ENCODE data around the gene CDX2.

- TF ChIP-seq POLR2A (IDR thresholded peaks at IDR 0.05; ENCODE audit: low read depth, low read length) (no peak), TAF1 (IDR thresholded peaks at IDR 0.05; ENCODE audit: borderline replicate concordance, low read depth, low read length) (no peak)
These were observed 36.0 kb downstream of the CDX2 start for GRCh38 chr13:27933118-27933517.
